ENCODE data around the gene MLLT3. TPM values are rescaled to one million over a fixed set of nuclear protein-coding genes. Genes with fewer than 3 reads are reported as not detected.
A peak's percentile ranks its signal among the peaks of the same experiment; 100 is the strongest.

The MLLT3 gene
- total and polyA plus RNA-seq, 2 of the 13 experiments (the other 11 are each of a cell fraction or from before 2014, with no cell fraction given) = 12.3 to 12.6 TPM

- TF ChIP-seq HMGXB4 (CRISPR knock-in tag; IDR thresholded peaks at IDR 0.05; ENCODE audit: borderline replicate concordance in 1 of 2, low read depth in 1 of 2) (no peak), SAP130 (CRISPR knock-in tag; IDR thresholded peaks at IDR 0.05; ENCODE audit: low read depth) (peak; percentile 54), CREM (IDR thresholded peaks at IDR 0.05) (peak; percentile 42; the same call in 1 of the 2 replicates), CREM (CRISPR knock-in tag; IDR thresholded peaks at IDR 0.05) (no peak), FOXJ3 (CRISPR knock-in tag; IDR thresholded peaks at IDR 0.05; ENCODE audit: borderline replicate concordance) (0 out of 2 replicates have a peak, but pooled peaks have one; percentile 14)
Measured at GRCh38 chr9:20382460-20383071, 239.7 kb downstream of the MLLT3 start (continued).

GRCh38 chr9:20380546-20380945 lies 241.8 kb downstream of the MLLT3 start:
- Histone ChIP-seq H4K20me1 (ENCODE audit: insufficient read depth, low read length) (no peaks in the 10 kb centered on the region), H3K27me3 (ENCODE audit: control insufficient read depth in 1 of 2, insufficient read depth in 2 of 2, low read length in 2 of 2) (no peaks in the 10 kb centered on the region), H3K36me3 (replicated peaks in 1 of 2; ENCODE audit: control insufficient read depth in 1 of 2, insufficient read depth in 2 of 2, low read length in 2 of 2) (no peaks in the 10 kb centered on the region), H3K9ac (ENCODE audit: insufficient read depth, low read depth, low read length) (no peak overlapping the region), H3K4me1 (ENCODE audit: insufficient read depth, low read length) (peaks cover 59% of the 10 kb centered on the region), H3K9me3 (ENCODE audit: low read length) (no peaks in the 10 kb centered on the region), H3K4me2 (ENCODE audit: low read depth, low read length) (no peak overlapping the region), H3K27ac (ENCODE audit: extremely low read length, insufficient read depth, low read length) (no peak overlapping the region), H3K4me3 (replicated peaks in 1 of 3; ENCODE audit: insufficient read depth in 1 of 3, low read depth in 2 of 3, low read length in 3 of 3) (no peak overlapping the region), H3K79me2 (ENCODE audit: insufficient read depth, low read length) (no peaks in the 10 kb centered on the region), H2AFZ (ENCODE audit: low read length) (no peak overlapping the region)
- 68% methylated on average over 5 of the region's 5 CpGs for WGBS (ENCODE audit: low lambda C conversion rate)
- POLR2A ChIA-PET = no interaction called here
- DNase-seq (ENCODE audit: low spot score) (no peak), ATAC-seq (no peak), FAIRE-seq (no peak)
- BruUV-seq (replicated peaks) = no TSS peak
- intact Hi-C loops (cut with micrococcal nuclease; ENCODE audit: unreplicated experiment) (no loop called here), in situ Hi-C loops (cut with HindIII; ENCODE audit: extremely low pct_ligation_motif_present, low pct_unique_long_range_greater_than_20kb) (no loop called here)
- CTCF ChIA-PET (ENCODE audit: low intra/inter-chr PET ratio, low total read pairs) = no interaction called here
- no peak for TF ChIP-seq ZNF891 (CRISPR knock-in tag; IDR thresholded peaks at IDR 0.05)
- no peak for TF ChIP-seq PREB (CRISPR knock-in tag; IDR thresholded peaks at IDR 0.05)
- no peak for TF ChIP-seq TCF7L2 (IDR thresholded peaks at IDR 0.05; ENCODE audit: low read depth, low read length)
- TF ChIP-seq MXD3 (CRISPR knock-in tag; IDR thresholded peaks at IDR 0.05) = no peak
- no peak for TF ChIP-seq ZNF709 (CRISPR knock-in tag; IDR thresholded peaks at IDR 0.05)
- no peak for TF ChIP-seq GTF3A (CRISPR knock-in tag; conservative IDR thresholded peaks at IDR 0.05)
- TF ChIP-seq ZFP41 (CRISPR knock-in tag; IDR thresholded peaks at IDR 0.05; ENCODE audit: borderline replicate concordance) = no peak
- no peak for TF ChIP-seq IRF9 (CRISPR knock-in tag; IDR thresholded peaks at IDR 0.05; ENCODE audit: borderline replicate concordance)
- no peak for TF ChIP-seq ZKSCAN8 (CRISPR knock-in tag; IDR thresholded peaks at IDR 0.05; ENCODE audit: borderline replicate concordance)
- no peak for TF ChIP-seq HMG20A (CRISPR knock-in tag; IDR thresholded peaks at IDR 0.05; ENCODE audit: borderline replicate concordance)
- TF ChIP-seq HMGA1 (CRISPR knock-in tag; conservative IDR thresholded peaks at IDR 0.05) = no peak
- TF ChIP-seq U2AF2 (IDR thresholded peaks at IDR 0.05; ENCODE audit: low read depth, low read length) = no peak
- no peak for TF ChIP-seq DBP (CRISPR knock-in tag; IDR thresholded peaks at IDR 0.05; ENCODE audit: not compliant biosample characterization)
- TF ChIP-seq REXO4 (CRISPR knock-in tag; IDR thresholded peaks at IDR 0.05; ENCODE audit: borderline replicate concordance) = no peak

Data from HepG2 (cell line).